ENCODE data around the gene AKAP12. TPM values are rescaled to one million over a fixed set of nuclear protein-coding genes. Genes with fewer than 3 reads are reported as not detected.

AKAP12 gene
- polyA plus RNA-seq, 2 of the 4 experiments (the other 2 are of a cell fraction): 32.1 to 192 TPM

DNA sequence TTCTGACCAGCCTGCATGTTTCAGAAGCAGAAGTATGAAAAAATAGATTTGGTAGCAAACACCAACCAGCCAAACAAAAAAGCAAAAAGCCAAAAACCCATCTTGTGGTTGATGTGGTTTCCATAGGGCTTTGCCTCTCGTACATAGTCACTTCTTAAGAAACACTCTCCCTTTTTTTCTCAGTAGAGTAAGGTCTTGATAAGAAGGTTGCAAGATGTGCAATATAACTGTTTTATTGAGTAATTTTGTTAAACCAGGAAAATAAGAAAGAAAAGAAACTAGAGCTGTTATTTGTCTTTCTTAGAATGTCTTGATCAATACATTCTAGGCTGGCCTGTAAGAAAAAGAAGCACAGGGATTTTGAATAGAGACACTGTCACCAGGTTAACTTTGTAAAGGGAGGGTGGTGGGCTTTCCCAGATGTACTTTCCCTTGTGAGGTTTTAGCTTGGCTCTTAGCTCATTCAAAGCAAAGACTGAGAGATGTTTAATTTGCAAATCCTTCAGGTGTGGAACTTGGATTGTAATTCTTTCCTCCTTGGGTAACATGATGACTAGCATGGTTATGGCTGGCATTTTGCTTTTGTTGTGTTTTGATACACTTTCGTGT, 49.7 kb downstream of the AKAP12 start:
- ChIA-PET POLR2A (no interaction called here), CTCF (interaction anchor here (0.8 kb wide), 1 partner anchor 35 kb away, joined by 3 read pairs; no protein-coding TSS in a partner anchor)
- TF ChIP-seq NPAS2 (CRISPR knock-in tag; IDR thresholded peaks at IDR 0.05; ENCODE audit: borderline replicate concordance): no peak
- no peak for TF ChIP-seq FOSL2 (IDR thresholded peaks at IDR 0.05)
- no peak for TF ChIP-seq FOSL2 (CRISPR knock-in tag; IDR thresholded peaks at IDR 0.05)
- TF ChIP-seq HOXB5 (CRISPR knock-in tag; IDR thresholded peaks at IDR 0.05): no peak
- no peak for TF ChIP-seq RARB (CRISPR knock-in tag; IDR thresholded peaks at IDR 0.05)
- no peak for TF ChIP-seq HDAC2 (IDR thresholded peaks at IDR 0.05)
- DNase-seq (ENCODE audit: low read depth in 1 of 2, low spot score in 1 of 2) (no peak), FAIRE-seq (no peak), ATAC-seq (no peak)
- WGBS (ENCODE audit: missing lambda C conversion rate): 97% methylated on average over 2 of the region's 2 CpGs
- H3K27ac ChIP-seq: no peak overlapping the region
- H3K4me1 ChIP-seq: peaks cover 4% of the 10 kb centered on the region; the same call in 2 of the 3 replicates
- H3K4me2 ChIP-seq: no peak overlapping the region
- H3K4me3 ChIP-seq: no peak overlapping the region
- H3K9me3 ChIP-seq: no peaks in the 10 kb centered on the region

DNA sequence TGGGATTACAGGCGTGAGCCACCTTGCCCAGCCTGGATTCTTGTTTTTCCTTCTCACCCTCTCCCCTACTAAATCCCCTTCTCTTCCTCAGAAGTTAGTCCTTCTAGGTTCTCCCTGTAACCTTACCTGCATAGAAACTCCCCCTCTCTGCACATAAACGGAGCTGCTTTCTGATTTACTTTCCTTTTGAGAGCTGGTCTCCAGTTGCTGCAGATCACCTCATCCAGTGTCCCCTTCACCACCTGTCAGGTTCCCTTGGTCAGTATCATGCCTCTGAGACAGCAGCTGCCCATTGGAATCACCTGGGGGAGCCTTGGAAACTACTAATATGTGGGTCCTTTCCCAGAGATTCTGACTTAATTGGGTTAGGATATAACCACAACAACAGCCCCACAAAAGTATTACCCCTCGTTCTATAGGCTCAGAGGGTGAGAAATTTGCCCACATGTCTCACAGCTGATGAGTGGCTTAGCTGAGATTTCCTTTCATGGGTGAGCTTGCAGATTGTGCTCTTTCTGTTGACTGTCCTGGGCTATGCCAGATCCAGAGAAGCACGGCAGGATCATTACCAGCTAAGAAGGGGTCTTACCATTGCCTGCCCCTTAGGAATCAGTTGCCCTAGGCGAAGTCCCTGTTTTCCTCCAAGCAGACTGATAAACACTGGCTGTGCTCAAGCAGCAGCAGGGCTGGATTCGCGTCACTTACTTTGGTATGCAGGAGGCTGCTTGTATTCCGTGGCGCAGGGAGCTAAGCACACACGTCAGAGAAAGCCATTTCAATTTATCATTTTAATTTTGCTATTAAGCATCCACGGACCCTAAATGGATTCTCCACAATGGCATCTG, 51.3 kb downstream of the AKAP12 start:
- H3K9me3 ChIP-seq: no peaks in the 10 kb centered on the region
- H3K4me1 ChIP-seq: no peaks in the 10 kb centered on the region
- no peak for TF ChIP-seq EP300 (IDR thresholded peaks at IDR 0.05)
- TF ChIP-seq KDM5A (IDR thresholded peaks at IDR 0.05): no peak
- TF ChIP-seq RNF2 (IDR thresholded peaks at IDR 0.05; ENCODE audit: borderline replicate concordance, low read depth): no peak
- no peak for TF ChIP-seq TP53 (CRISPR knock-in tag; IDR thresholded peaks at IDR 0.05)
- TF ChIP-seq RCOR1 (IDR thresholded peaks at IDR 0.05; ENCODE audit: low read depth, low read length): no peak
- TF ChIP-seq, protein P1, sequence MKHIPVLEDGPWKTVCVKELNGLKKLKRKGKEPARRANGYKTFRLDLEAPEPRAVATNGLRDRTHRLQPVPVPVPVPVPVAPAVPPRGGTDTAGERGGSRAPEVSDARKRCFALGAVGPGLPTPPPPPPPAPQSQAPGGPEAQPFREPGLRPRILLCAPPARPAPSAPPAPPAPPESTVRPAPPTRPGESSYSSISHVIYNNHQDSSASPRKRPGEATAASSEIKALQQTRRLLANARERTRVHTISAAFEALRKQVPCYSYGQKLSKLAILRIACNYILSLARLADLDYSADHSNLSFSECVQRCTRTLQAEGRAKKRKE (CRISPR knock-in tag; IDR thresholded peaks at IDR 0.05; ENCODE audit: low read depth): no peak
- no peak for TF ChIP-seq HOXB5 (CRISPR knock-in tag; IDR thresholded peaks at IDR 0.05)
- TF ChIP-seq, protein P2, sequence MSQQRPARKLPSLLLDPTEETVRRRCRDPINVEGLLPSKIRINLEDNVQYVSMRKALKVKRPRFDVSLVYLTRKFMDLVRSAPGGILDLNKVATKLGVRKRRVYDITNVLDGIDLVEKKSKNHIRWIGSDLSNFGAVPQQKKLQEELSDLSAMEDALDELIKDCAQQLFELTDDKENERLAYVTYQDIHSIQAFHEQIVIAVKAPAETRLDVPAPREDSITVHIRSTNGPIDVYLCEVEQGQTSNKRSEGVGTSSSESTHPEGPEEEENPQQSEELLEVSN (IDR thresholded peaks at IDR 0.05; ENCODE audit: borderline replicate concordance, low read depth): no peak
- TF ChIP-seq FOXS1 (CRISPR knock-in tag; IDR thresholded peaks at IDR 0.05): no peak
- TF ChIP-seq CBX8 (IDR thresholded peaks at IDR 0.05): no peak
- TF ChIP-seq ZC3H11A (IDR thresholded peaks at IDR 0.05): no peak
- no peak for TF ChIP-seq BHLHE40 (IDR thresholded peaks at IDR 0.05; ENCODE audit: low read depth, low read length)
- TF ChIP-seq HOXB13 (CRISPR knock-in tag; IDR thresholded peaks at IDR 0.05; ENCODE audit: low read depth): no peak
- no peak for TF ChIP-seq KDM1A (IDR thresholded peaks at IDR 0.05; ENCODE audit: low read depth)
- no peak for TF ChIP-seq PHF8 (IDR thresholded peaks at IDR 0.05; ENCODE audit: borderline replicate concordance, low read depth)
- no peak for TF ChIP-seq NR3C1 (IDR thresholded peaks at IDR 0.05)
- no peak for TF ChIP-seq RAD21 (conservative IDR thresholded peaks at IDR 0.05 in 1 of 2, IDR thresholded peaks at IDR 0.05 in 1 of 2)
- CTCF ChIA-PET: interaction anchor here (1.0 to 1.7 kb wide), 2 partner anchors 33 to 276 kb away, joined by 3 to 4 read pairs; no protein-coding TSS in a partner anchor
- no peak overlapping the region for H3K27ac ChIP-seq
- 80% methylated on average over 11 of the region's 11 CpGs for WGBS (ENCODE audit: missing lambda C conversion rate)
- DNase-seq (ENCODE audit: low read depth in 1 of 2, low spot score in 1 of 2) (no peak), ATAC-seq (peak in 1 of 2 experiments; percentile 23; a peak in 1 of 6 replicates), FAIRE-seq (no peak)
- POLR2A ChIA-PET: no interaction called here
- no peak overlapping the region for H3K4me2 ChIP-seq
- H3K4me3 ChIP-seq: no peak overlapping the region

DNA sequence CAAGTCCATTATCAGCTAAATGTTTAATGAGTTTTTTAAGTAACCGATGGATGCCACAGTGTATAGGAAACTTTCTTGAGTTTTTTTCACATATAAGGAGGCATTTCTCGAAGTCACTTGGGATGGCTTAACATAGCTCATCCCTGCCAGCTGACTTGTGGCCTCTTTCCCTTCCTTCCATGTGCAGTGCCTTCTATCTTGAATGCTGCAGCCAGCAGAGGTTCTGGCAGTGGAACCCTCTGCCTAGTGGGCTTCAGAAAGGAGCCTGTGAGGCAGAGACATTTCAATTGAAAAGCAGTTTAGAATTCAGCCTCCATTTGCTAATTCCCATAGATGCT, 51.9 kb downstream of the AKAP12 start:
- Histone ChIP-seq H3K27ac (no peak overlapping the region), H3K4me1 (no peaks in the 10 kb centered on the region), H3K9me3 (no peaks in the 10 kb centered on the region), H3K4me2 (no peak overlapping the region), H3K4me3 (no peak overlapping the region)
- CTCF ChIA-PET: interaction anchor here (1.0 to 1.7 kb wide), 2 partner anchors 33 to 277 kb away, joined by 3 to 4 read pairs; no protein-coding TSS in a partner anchor
- ATAC-seq (no peak; a peak in 1 of 6 replicates), FAIRE-seq (no peak), DNase-seq (ENCODE audit: low read depth in 1 of 2, low spot score in 1 of 2) (no peak)
- WGBS (ENCODE audit: missing lambda C conversion rate): 91% methylated on average over 2 of the region's 2 CpGs
- POLR2A ChIA-PET: no interaction called here
- TF ChIP-seq HMGXB4 (CRISPR knock-in tag; IDR thresholded peaks at IDR 0.05; ENCODE audit: borderline replicate concordance) (no peak), RCOR1 (IDR thresholded peaks at IDR 0.05; ENCODE audit: low read depth, low read length) (no peak), HOXB5 (CRISPR knock-in tag; IDR thresholded peaks at IDR 0.05) (no peak), REST (IDR thresholded peaks at IDR 0.05) (no peak), TP53 (CRISPR knock-in tag; IDR thresholded peaks at IDR 0.05) (no peak), CBX2 (IDR thresholded peaks at IDR 0.05; ENCODE audit: borderline replicate concordance, low read depth) (no peak), ZC3H11A (IDR thresholded peaks at IDR 0.05) (no peak), RNF2 (IDR thresholded peaks at IDR 0.05; ENCODE audit: borderline replicate concordance, low read depth) (no peak), GATA3 (IDR thresholded peaks at IDR 0.05; ENCODE audit: borderline replicate concordance) (no peak), NPAS2 (CRISPR knock-in tag; IDR thresholded peaks at IDR 0.05; ENCODE audit: borderline replicate concordance) (no peak)
